Large intestine (tissue), 3 donors: ENCODE data around the gene BAHCC1. TPM values are rescaled to one million over a fixed set of nuclear protein-coding genes. Genes with fewer than 3 reads are reported as not detected.
A peak's percentile ranks its signal among the peaks of the same experiment; 100 is the strongest.

ENCODE experiments used
- DNase-seq, 2 donors: peaks; one replicate each; pipeline versions ENCODE4 v3.0.0 to v3.0.0-alpha.2; 2013
- H3K27ac ChIP-seq: one replicate; pipeline ENCODE4 v1.5.1; 2013; ENCODE audit warnings: low read length
- H3K27me3 ChIP-seq: 2 replicates; pipeline ENCODE4 v1.6.1; 2013; ENCODE audit warnings: low read length; ENCODE audit not compliant: control insufficient read depth, insufficient read depth
- H3K36me3 ChIP-seq: 2 replicates; pipeline ENCODE4 v1.6.1; 2013; ENCODE audit warnings: low read length; ENCODE audit not compliant: control insufficient read depth, insufficient read depth
- H3K4me1 ChIP-seq: one replicate; pipeline ENCODE4 v1.6.1; 2013; ENCODE audit warnings: low read length; ENCODE audit not compliant: control insufficient read depth, insufficient read depth
- H3K4me3 ChIP-seq: one replicate; pipeline ENCODE4 v1.5.1; 2013; ENCODE audit warnings: low read length
- H3K9me3 ChIP-seq: one replicate; pipeline ENCODE4 v1.6.1; 2013; ENCODE audit warnings: mild to moderate bottlenecking, low read depth, low read length, moderate library complexity; ENCODE audit not compliant: control insufficient read depth
- WGBS: methylation state at CpG from one replicate; pipeline ENCODE4 v1.1.5; 2013; ENCODE audit warnings: low lambda C conversion rate; ENCODE audit not compliant: insufficient coverage; 5-methylcytosine and 5-hydroxymethylcytosine counted together
- polyA plus RNA-seq: library from polyadenylated mRNA; unstranded; fragments of 120-200 nt; gene quantifications from one replicate; pipeline ENCODE4 v1.2.1, GENCODE V29; 2013

The BAHCC1 gene
- polyA plus RNA-seq, 1 donor = 21.9 TPM

DNA sequence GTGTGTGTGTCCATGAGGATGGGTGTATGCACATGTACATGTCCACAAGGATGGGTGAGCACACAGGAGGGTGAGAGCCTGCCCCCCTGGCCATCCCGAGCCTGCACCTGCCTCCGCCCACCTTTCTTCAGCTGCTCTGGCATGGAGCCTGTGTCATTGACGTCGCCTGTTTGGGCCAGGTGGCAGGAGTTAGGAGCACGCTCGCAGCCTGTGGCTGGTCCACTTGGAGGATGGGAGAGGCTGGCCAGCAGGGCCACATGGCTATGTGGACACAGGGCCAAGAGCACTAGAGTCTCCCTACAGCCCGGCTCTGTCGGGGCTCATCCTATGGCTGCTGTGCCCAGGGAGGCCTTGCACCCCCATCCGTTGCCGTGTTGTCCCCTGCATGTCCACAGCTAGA lies 21.4 kb downstream of the BAHCC1 start:
- no CpG with 5 or more reads among the region's 10 CpGs for WGBS
- peaks cover 35% of the 10 kb centered on the region for H3K4me1 ChIP-seq
- H3K27me3 ChIP-seq = no peaks in the 10 kb centered on the region
- DNase-seq = no peak
- no peak overlapping the region for H3K4me3 ChIP-seq
- no peaks in the 10 kb centered on the region for H3K36me3 ChIP-seq
- H3K9me3 ChIP-seq = peaks cover 2% of the 10 kb centered on the region
- H3K27ac ChIP-seq = no peak overlapping the region

DNA sequence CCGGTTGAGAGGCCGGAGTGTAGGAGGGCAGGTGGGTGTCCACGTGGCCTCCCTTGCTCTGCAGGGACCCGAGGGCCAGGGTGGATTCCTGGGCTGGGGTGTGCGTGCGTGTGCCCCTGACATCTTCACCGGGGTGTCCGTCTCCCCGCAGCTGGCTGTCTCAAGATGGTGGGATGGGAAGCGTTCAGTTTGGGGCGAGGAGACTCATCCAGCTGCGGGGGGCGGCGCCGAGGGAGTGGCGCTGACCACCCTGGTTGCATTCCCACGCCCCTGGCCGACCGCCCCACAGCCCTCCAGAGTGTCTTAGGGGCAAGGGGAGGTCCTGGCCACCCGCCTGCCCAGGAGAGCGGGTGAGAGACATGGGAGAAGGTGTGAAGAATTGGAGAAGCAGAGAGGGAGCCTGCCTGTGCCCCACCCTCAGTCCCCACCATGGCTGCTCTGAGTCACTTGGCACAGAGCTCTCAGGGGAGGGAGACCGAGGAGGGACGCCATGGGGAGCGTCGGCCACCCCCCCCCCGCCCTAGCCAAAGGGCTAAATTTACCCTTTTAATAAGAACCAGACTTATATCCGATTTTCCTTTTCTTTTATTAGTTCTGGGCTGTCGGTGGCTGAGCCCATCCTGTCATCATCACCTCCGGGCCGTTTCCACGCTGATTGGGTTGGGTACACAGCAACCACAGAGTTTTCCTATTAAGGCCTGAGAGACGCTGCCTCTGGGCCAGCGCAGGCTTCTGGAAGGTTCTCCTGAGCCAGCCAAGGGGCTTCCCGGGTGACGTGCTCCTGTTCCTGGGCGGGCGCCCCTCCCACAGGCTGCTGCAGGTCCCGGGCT lies 22.0 kb downstream of the BAHCC1 start:
- H3K4me1 ChIP-seq = peaks cover 35% of the 10 kb centered on the region

DNA sequence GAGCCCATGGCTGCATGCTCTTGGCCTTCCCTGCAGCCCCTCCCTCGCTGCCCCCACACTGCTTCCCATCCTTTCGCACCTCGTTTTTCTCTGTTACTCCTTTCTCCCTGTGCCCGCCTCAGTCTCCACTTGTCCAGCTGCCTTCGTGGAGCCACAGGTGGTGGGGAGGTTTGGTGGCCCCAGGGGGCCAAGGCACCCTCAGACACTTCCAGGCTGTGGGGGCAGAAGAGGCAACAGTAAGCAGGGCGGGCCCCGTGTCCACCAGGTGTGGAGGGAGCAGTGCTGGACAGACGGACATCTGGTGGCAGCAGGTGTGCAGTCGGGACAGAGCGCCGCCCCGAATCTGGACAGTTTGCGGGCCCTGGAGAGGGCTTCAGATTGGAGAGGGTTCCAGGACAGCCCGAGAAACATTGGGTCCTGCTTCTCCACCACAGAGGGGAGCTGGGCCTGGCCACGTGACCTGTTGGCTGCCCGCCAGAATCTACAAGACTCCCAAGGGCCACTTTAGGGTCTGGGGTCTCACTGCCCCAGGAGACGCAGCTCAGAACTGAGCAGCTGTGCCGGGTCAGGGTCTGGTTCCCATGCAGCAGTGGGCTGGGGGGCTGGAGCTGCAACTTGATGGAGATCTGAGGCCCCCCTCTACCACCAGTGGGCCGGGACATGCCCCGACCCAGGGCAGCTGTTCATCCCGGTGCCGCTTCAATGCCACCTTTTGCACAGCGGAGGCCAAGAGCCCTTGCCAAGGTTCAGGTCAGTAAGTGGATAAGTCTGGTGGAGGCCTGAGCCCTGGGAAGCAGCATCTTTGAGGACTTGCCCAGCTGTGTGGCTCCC lies 22.8 kb downstream of the BAHCC1 start:
- H3K9me3 ChIP-seq = peaks cover 8% of the 10 kb centered on the region
- H3K36me3 ChIP-seq = no peaks in the 10 kb centered on the region
- no CpG with 5 or more reads among the region's 23 CpGs for WGBS
- DNase-seq = no peak
- H3K4me3 ChIP-seq = no peak overlapping the region
- no peak overlapping the region for H3K27ac ChIP-seq
- H3K4me1 ChIP-seq = peaks cover 36% of the 10 kb centered on the region
- no peaks in the 10 kb centered on the region for H3K27me3 ChIP-seq

More for the DNA sequence above, 22.0 kb downstream of the BAHCC1 start:
- H3K4me3 ChIP-seq = no peak overlapping the region
- no peak overlapping the region for H3K27ac ChIP-seq
- no peaks in the 10 kb centered on the region for H3K36me3 ChIP-seq
- no peak for DNase-seq
- no CpG with 5 or more reads among the region's 38 CpGs for WGBS
- H3K27me3 ChIP-seq = no peaks in the 10 kb centered on the region
- peaks cover 5% of the 10 kb centered on the region for H3K9me3 ChIP-seq

DNA sequence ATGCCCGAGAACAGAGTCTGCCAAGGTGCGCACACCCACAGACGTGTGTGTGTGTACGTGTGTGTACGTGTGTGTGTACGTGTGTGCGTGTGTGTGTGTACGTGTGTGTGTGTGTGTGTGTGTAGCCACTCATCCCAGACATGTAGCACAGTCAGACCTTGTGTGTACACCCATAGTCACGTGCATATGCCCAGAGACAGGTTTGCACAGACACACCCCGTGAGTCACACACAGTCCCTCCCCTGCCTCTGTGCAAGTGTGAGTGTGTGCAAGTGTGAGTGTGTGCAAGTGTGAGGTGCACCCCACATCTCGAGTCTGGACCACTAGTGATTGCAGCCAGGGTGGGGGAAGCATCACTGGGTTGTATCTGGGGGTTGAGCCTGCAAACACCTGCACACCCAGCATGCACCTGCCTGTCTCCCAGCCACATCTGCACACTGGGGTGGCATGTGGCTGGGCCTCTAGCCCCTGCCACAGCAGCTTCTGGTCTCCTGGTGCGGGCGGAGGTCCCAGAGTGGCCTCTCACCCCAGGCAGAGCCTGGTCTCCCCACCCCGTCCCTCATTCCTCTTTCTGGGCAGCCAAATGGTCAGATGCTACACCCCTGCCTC lies 23.6 kb downstream of the BAHCC1 start:
- no peak overlapping the region for H3K4me3 ChIP-seq

DNA sequence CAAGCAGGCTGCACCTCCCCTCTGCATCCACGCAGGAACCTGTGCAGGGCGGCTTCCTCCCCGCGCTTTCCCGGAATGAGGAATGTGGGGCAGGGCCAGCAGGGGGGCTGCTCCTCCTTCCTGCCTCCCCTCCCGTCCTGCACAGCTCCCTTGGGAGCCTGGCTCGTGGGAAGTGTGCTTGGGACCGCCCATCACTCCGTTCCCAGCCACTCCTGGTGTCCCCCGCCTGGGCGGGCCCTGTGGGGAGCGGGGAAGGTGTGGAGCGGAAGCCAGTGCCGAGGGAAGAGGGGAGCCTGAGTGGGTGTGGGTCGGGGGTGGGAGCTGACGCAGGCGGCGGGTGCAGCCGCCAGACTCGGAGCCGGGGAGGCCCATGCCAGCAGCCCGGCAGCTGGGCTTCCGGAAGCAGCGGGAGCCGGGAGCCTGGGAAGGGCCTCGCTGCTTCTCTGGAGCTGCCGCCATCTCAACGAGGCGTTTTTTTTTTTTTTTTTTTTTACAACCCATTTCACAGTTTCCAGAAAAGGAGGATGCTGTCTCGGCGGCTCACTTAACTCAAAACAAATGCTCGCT lies 24.1 kb downstream of the BAHCC1 start:
- no peaks in the 10 kb centered on the region for H3K27me3 ChIP-seq
- WGBS = no CpG with 5 or more reads among the region's 32 CpGs
- DNase-seq = peak; percentile 75 to 91
- H3K4me3 ChIP-seq = peak overlapping the region; percentile 25
- H3K27ac ChIP-seq = peak overlapping the region; percentile 72
- H3K9me3 ChIP-seq = peaks cover 12% of the 10 kb centered on the region
- H3K36me3 ChIP-seq = no peaks in the 10 kb centered on the region
- peaks cover 42% of the 10 kb centered on the region for H3K4me1 ChIP-seq

More for the DNA sequence above, 23.6 kb downstream of the BAHCC1 start:
- H3K9me3 ChIP-seq = peaks cover 11% of the 10 kb centered on the region
- H3K27me3 ChIP-seq = no peaks in the 10 kb centered on the region
- H3K4me1 ChIP-seq = peaks cover 42% of the 10 kb centered on the region
- H3K27ac ChIP-seq = peak overlapping the region; percentile 72
- WGBS = no CpG with 5 or more reads among the region's 14 CpGs
- peak in 1 of 2 donors; percentile 64 for DNase-seq
- no peaks in the 10 kb centered on the region for H3K36me3 ChIP-seq

DNA sequence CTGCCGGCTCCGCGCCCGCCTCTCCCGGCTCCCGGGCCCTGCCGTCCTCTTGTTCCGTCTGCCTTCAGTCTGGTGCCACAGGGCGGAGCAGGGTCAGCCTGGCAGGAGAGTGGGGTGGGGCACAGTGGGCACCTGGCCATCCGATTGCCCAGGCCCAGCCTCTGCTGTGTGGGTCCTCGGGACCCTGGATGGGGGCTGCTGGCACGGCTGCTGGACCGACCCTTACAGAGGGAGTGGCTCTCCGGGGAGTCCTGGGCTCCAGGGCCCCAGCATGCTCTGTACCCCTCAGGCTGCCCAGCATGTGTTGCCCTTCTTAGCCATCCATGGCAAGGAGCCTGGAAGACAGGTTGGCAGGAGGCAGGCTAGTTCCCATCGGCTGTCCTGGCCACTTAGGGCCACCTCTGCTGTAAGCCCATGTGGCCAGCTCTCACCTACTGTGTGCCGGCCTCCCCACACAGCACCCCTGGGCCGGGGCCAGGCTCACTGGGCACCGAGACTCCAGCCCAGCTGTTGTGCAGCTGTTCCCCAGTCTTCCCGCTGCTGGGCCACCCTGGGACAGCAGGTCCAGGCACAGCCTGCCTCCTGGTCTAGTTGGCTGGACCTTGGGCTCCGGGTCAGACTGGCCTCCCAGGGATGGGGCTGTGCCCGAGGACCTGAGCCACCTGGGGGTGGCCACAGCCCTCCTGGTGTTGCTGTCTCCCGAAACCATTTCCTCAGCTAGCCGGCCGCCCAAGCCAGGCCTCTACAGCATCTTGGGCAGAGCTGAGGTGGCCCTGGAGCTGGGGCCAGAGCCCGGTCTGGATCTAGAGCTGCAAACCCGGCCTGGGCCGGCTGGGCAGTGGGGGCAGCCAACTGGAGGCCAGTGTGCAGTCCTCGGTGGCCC lies 24.9 kb downstream of the BAHCC1 start:
- DNase-seq = no peak

DNA sequence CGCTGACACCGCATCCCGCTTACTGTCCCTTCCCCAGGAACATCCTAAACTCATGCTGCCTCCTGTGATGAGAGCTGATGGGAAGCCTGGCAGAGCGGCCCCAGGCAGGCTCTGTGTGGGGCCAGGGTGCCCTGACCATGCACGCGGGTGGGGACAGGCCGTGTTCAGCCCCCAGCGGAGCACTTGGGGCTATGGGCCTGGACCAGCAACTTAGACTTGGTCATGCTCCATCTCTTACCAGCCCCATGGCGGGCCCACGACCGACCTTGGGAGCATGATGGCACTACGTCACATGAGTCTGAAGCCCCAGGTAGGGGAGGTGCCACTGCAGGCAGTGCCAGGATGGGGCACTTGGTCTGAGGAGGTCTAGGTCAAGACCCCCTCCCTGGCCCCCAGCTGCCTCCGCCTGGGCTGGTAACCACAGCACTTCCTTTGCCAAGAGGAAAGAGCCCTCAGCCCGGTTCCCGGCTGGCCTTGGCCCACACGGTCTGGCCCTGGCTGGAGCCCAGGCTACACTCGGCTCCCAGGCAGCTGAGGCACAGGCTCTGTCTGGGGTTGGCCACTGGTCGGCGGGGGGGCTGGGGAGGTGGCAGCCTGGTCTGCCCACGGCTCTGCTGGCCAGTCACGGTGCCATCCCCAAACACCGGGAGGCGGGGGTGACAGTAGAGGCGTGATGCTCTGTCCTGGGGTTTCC lies 25.7 kb downstream of the BAHCC1 start:
- Histone ChIP-seq H3K4me1 (peaks cover 42% of the 10 kb centered on the region), H3K27me3 (no peaks in the 10 kb centered on the region), H3K4me3 (no peak overlapping the region), H3K36me3 (no peaks in the 10 kb centered on the region), H3K27ac (no peak overlapping the region), H3K9me3 (peaks cover 21% of the 10 kb centered on the region)
- DNase-seq = no peak
- WGBS = no CpG with 5 or more reads among the region's 24 CpGs

More for the DNA sequence above, 24.9 kb downstream of the BAHCC1 start:
- peaks cover 16% of the 10 kb centered on the region for H3K9me3 ChIP-seq
- no peaks in the 10 kb centered on the region for H3K36me3 ChIP-seq
- no peaks in the 10 kb centered on the region for H3K27me3 ChIP-seq
- H3K27ac ChIP-seq = peak overlapping the region; percentile 72
- peaks cover 42% of the 10 kb centered on the region for H3K4me1 ChIP-seq
- no CpG with 5 or more reads among the region's 28 CpGs for WGBS
- H3K4me3 ChIP-seq = peak overlapping the region; percentile 25

DNA sequence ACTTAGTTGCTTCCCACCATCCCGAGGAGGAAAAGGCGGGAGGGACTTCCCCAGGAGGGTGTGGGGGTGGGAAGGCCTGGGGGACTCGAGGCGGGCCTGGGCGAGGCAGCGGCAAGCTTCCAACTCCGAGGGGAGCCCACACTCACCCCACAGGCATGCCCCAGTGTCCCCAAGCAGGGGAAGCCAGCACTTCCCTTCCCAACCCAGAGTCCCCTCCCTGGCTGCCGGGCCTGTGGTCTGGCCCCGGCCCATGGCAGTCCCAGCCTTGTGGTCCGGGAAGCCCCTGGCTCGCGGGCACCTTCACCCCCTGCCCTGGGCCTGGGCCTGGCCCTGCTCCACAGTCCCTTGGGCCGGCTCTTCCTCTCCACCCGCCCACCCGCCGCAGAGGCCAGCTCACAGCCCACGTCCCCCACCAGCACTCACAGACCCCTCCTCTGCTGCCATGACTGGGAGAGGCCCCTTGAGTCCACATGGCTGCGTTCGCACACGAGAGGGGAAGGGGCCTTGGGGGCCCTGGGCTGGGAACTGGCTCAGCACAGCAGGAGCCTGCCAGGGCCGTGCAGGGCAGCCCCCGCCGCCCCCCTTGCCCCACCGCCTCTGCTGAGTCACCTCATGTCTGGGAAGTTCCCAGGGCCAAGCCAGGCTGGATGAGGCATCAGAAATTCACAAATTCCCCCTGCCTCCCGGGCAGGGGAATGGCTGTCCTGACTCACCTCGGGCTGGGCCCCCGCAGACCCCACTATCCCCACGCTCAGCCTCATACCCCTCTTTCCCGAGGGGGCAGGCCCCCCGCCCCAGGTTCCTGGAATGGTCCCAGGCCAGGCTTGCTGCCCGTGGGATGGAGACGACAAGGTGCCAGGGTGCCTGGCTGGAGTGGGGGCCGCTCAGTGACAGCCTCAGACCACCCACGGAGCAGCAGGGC lies 27.8 kb downstream of the BAHCC1 start:
- H3K27me3 ChIP-seq = no peaks in the 10 kb centered on the region
- H3K4me1 ChIP-seq = peaks cover 46% of the 10 kb centered on the region
- no peak overlapping the region for H3K4me3 ChIP-seq
- H3K27ac ChIP-seq = no peak overlapping the region
- no CpG with 5 or more reads among the region's 34 CpGs for WGBS
- H3K9me3 ChIP-seq = peaks cover 31% of the 10 kb centered on the region
- DNase-seq = no peak
- peaks cover 3% of the 10 kb centered on the region for H3K36me3 ChIP-seq
